Astrocyte of the spinal cord (primary cell): ENCODE results near the gene AHDC1.
"Not testable (repeated sequence)": the region's sequence is repeated elsewhere in the genome, so short reads cannot be mapped to it uniquely, and the experiment has no call there.

ENCODE experiments used
- DNase-seq: peaks from one replicate; pipeline ENCODE4 v3.0.0; 2011; ENCODE audit warnings: low read depth, low spot score
- H3K4me3 ChIP-seq: 2 replicates; pipeline ENCODE4 v1.5.1; 2011; ENCODE audit warnings: low read depth, mild to moderate bottlenecking, low read length, moderate library complexity
- CTCF ChIP-seq: IDR thresholded peaks from 2 replicates; pipeline ENCODE4 v1.5.1; 2012; ENCODE audit warnings: low read depth, mild to moderate bottlenecking, low read length, inconsistent platforms
- in situ Hi-C: cut with HindIII; loops from 2 replicates; pipeline ENCODE4 v1.10.0; 2017; ENCODE audit warnings: low sequenced_read_pairs

The AHDC1 gene

DNA sequence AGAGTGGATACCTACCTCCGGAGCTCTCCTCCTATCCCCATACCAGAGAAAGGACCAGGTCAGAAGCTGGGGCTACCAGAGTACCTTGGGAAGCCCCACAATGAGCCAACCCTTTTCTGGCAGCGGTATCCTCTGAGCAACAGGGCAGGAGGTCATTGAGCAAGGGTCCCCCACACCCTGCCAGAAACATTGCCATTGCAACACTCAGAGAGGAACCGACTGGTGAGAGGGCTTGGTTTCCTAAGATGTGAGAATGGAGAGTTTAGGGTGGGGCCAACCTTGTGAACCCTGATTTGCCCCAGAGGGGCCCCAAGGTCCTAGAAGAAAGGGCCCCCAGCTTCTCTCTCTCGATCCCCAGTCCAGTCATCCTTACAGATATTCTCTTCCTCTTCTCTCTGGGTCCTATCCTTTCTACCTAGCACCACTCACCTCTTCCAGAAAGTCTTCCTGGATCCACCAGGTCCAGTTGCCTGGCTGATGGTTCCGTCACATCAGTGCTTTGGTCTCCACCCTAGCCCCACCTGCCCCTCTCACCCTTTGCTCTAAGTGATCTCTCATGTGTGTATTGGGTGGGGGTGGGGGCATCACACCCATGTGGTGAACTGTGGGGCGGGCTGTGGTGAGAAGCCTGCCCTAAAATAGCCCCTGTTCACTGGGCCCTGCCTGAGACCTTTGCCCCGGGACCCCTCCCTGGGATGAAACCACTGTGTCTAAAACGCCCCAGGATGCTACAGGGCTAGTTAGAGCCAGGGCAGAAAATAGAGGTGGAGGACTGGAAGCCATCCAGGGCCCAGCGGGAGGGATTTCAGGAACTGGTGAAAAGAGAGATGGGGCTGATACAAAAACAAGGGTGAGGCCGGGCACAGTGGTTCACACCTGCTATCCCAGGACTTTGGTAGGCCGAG is 22.3 kb upstream of the AHDC1 start:
- no peak for DNase-seq
- H3K4me3 ChIP-seq: no peak overlapping the region
- TF ChIP-seq CTCF: no peak
- in situ Hi-C loops: no loop called here

DNA sequence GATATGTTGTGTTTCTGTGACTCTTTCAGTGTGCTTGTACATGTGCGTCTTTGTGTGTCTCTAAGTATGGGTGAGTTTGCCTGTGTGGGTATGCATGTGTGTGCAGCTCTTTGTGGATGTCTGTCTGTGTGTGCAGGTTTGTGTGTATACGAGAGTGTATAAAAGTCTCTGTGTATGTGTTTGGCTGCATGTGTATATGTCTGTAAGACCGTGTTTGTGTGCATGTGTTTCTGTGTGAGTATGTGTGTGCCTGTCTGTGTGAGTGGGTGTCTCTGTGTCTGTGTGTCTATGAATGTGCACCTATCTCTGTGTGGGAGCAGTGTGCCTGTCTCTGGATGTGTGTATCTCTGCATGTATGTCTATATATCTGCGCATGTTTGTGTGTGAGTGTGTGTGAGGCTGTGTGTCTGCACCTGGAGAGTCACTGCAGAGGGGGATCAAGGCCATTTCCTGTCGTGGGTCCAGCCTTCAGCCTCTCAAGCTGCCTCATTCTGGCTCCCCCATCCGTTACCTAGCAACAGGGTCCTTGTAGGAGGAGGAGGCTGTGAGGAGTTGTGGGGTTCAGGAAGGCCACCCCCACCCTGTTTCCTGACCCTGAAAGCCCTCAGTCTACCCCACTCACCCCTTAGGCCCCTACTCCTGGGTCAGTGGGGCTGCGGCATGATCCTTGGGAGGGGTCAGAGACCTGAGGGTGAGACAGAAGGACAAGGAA is 20.7 kb upstream of the AHDC1 start:
- no peak overlapping the region for H3K4me3 ChIP-seq
- no peak for DNase-seq
- in situ Hi-C loops: no loop called here
- TF ChIP-seq CTCF: no peak

DNA sequence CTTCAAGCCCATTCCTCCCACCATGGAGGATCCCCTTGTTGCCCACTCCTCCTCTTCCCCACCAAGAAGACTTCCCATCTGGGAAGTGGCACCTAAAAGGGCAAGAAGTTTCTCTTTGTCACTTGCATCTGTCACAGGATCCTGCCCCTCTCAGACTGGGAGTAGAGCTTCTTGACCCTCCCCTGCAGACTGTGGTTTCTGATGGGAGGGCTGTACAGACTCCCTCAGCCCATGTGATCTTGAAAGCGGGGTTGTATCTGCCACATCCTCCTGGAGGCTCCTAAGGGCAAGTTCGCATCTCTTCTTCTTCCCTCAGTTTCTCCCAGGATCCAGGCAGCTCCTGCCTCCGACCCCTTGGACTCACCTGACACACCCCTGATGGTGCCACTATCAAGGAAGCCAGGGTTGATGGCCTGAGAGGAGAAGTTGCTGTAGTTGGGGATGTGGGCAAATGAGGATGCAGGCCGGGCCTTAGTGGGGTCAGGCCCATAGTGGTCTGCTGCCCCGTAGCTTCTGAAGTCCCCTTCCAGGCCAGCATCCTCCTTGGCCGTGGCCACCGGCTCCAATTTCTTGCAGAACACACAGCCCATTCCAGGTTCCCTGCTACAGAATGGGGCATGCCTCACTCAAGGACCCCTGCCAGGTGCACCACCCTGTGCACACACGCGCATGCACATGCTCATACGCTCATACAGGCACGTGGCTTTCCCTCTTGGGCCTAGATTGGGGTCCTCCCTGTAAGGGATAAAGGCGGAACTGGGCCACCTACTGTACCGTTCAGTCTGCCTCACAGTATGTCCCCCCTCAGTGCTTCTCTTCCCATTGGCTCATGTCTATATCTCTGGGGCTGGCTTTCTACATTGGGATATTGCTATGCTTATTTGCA is 19.6 kb upstream of the AHDC1 start:
- no peak overlapping the region for H3K4me3 ChIP-seq
- DNase-seq: no peak
- TF ChIP-seq CTCF: no peak
- in situ Hi-C loops: no loop called here

- no peak for TF ChIP-seq CTCF
- no peak for DNase-seq
- in situ Hi-C loops: no loop called here
- no peak overlapping the region for H3K4me3 ChIP-seq
Observed at GRCh38 chr1:27622828-27623227, 18.9 kb upstream of the AHDC1 start.

DNA sequence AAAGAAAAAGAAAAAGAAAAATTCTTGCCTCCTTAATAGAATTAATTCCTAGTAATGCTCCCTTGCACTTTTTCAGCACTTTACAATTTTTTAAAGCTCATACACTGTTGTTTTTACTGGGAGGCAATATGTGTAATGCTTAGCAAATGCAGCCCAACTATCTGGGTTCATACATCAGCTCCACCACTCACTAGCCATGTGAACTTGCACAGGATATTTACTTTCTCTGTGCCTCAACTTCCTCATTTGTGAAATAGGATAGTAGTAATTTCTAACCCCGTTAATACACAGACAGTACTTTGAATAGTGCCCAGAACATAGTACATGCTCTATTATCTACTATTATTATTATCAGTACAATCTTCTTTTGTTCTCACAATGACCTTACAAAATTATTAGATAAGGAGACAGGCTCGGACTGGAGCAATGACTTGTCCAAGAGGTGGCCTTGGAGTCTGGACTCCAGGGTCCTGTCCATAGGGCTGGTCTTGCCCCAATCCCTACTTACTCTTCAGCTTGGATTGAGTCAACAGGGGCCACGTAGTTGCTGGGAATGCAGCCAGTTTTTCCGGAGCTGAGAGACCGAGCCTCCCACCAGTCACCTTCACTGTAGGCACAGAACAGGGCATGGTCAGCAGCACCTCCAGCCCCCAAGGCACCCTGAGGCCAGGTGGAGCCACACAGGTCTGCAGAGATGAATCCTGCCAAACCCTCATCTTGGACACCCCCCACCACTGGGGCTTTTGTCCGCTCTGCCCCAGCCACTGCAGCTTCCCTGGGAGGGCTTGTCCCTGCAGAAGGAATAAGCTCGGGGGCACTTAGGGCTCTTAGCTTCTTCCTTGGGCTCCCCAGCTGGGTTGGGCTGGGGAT is 17.3 kb upstream of the AHDC1 start:
- in situ Hi-C loops: no loop called here
- TF ChIP-seq CTCF: no peak
- peak; percentile 30 for DNase-seq
- no peak overlapping the region for H3K4me3 ChIP-seq

DNA sequence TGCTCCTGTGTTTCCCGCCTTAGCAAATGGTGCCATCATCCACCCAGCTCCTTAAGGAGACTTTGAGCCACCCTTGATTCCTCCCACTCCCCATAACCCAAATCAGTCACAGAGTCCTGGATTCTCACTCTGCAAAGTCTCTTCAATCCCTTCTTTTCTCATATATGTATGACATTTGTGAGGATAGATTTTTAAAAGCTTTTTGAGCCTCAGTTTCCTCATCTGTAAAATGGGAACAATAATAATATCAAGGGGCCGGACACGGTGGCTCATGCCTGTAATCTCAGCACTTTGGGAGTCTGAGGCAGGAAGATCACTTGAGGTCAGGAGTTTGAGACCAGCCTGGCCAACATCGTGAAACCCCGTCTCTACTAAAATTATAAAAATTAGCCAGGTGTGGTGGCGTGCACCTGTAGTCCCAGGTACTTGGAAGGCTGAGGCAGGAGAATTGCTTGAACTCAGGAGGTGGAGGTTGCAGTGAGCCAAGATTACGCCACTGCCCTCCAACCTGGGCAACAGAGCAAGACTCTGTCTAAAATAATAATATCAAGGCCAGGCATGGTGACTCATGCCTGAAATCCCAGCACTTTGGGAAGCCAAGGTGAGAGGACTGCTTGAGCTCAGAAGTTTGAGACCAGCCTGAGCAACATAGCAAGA is 16.0 kb upstream of the AHDC1 start:
- H3K4me3 ChIP-seq, DNase-seq, in situ Hi-C loops: not testable (repeated sequence)
